Astrocyte of the hippocampus (primary cell): ENCODE results near the gene DPM1.

Experiments used
- DNase-seq: peaks from one replicate; pipeline ENCODE4 v3.0.0; 2011; ENCODE audit warnings: low read depth, low spot score

The DPM1 gene

GRCh38 chr20:50900261-50900660 is 58.1 kb downstream of the DPM1 start:
- no peak for DNase-seq

GRCh38 chr20:50898475-50898874 is 59.9 kb downstream of the DPM1 start:
- DNase-seq, result no peak

GRCh38 chr20:50895111-50895830 is 63.1 kb downstream of the DPM1 start:
- no peak for DNase-seq

- no peak for DNase-seq
Observed at GRCh38 chr20:50893620-50894019, 64.7 kb downstream of the DPM1 start.

GRCh38 chr20:50892394-50892793 is 65.9 kb downstream of the DPM1 start:
- DNase-seq, result no peak

GRCh38 chr20:50891138-50891537 is 67.2 kb downstream of the DPM1 start:
- peak; percentile 20 for DNase-seq

GRCh38 chr20:50887576-50887975 is 70.8 kb downstream of the DPM1 start:
- no peak for DNase-seq

GRCh38 chr20:50886184-50886790 is 72.0 kb downstream of the DPM1 start:
- DNase-seq, result no peak

GRCh38 chr20:50885781-50886180 is 72.6 kb downstream of the DPM1 start:
- no peak for DNase-seq

- DNase-seq, result no peak
Observed at GRCh38 chr20:50885068-50885467, 73.3 kb downstream of the DPM1 start.
